NCI-H510A (cell line): ENCODE measurements around the gene ZNF71.

ENCODE experiments used
- DNase-seq: peaks from one replicate; lab custom pipeline; 2025; lab: John Stamatoyannopoulos, UW

ZNF71 gene

GRCh38 chr19:56594783-56595547, at the start of gene ZNF71:
Gene ZNF71 (plus strand): TSS chr19:56595302. CDS start chr19:56601559, 6,257 bp downstream.
- DNase-seq = peak; percentile 78

GRCh38 chr19:56547535-56547934, 47.6 kb upstream of the ZNF71 start:
- no peak for DNase-seq

GRCh38 chr19:56554272-56554869, 40.7 kb upstream of the ZNF71 start:
- no peak for DNase-seq

DNA sequence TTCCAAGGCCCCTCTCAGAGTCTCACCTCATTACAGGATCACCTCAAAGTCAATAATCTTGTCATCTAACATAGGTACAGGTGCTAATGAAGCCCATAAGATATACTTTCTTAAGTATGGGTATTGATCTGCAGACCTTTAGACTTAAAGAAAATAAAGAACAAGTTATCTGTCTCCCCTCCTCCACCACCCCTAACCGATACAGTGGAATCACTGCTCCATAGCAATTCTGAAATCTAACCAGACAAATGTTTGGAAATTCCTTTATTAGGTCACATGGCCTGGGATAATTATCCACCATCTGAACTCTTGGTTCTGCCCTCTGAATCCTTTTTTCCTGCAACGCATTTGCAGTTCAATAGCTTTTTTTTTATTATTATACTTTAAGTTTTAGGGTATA, 32.3 kb upstream of the ZNF71 start:
- DNase-seq = no peak

DNA sequence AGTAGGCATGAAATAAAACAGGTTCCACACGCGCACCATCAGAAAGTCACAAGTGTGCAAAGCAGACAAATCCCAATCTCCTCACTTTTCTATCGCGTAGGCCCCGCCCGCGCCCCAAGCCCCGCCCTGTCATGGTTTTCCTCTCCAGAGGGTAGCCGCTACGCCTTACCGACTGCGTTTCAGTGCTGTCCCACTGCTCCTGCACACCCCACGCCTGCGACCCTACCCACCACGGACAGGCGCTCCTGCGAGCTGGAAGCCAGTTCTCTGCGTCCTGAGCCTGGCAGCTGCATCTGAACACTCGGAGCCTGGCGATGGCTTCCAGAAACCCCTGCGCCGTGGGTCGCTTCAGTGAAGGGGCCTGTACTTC, 28.2 kb upstream of the ZNF71 start:
- peak; percentile 8 for DNase-seq

GRCh38 chr19:56567274-56568120, 27.6 kb upstream of the ZNF71 start, which contains the start of gene ZNF470:
Gene ZNF470 (plus strand): TSS chr19:56567468. CDS start chr19:56570312, 2,844 bp downstream.
- DNase-seq = peak; percentile 84

DNA sequence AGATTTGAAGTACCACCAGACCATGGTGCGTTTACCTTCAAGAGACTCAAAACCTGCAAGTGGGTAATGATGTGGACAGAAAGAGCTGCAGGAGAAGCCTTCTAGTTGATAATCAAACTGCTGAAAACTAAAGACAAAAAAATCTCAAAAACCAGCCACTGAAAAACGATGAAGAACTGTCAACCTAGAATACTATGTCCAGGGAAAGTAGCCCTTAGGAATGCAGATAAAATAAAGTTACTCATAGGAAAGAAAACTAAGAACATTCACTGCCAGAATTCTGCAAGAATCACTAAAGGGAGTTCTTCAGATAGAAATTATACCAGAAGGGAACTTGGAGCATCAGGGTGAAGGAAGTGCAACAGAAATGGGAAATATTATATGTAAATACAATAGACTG, 22.5 kb upstream of the ZNF71 start:
- DNase-seq = no peak

DNA sequence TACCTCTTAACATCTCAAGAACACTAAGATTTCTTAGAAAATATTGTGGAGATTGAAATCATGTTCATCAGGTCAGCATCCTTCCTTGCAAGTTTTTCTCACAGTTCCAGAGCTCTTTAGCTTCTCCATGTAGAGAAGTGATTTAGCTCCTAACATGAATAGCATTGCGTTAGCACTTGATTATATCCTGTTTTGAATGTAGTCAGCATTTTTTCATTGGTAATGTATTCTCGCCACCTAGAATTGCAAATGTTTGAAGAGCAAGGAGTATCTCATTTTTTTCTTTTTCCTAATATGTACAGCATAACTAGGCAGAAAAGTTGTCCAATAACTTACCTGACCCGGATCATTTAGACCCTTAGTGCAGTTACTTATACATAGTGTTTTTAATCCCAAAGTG, 21.2 kb upstream of the ZNF71 start:
- no peak for DNase-seq

DNA sequence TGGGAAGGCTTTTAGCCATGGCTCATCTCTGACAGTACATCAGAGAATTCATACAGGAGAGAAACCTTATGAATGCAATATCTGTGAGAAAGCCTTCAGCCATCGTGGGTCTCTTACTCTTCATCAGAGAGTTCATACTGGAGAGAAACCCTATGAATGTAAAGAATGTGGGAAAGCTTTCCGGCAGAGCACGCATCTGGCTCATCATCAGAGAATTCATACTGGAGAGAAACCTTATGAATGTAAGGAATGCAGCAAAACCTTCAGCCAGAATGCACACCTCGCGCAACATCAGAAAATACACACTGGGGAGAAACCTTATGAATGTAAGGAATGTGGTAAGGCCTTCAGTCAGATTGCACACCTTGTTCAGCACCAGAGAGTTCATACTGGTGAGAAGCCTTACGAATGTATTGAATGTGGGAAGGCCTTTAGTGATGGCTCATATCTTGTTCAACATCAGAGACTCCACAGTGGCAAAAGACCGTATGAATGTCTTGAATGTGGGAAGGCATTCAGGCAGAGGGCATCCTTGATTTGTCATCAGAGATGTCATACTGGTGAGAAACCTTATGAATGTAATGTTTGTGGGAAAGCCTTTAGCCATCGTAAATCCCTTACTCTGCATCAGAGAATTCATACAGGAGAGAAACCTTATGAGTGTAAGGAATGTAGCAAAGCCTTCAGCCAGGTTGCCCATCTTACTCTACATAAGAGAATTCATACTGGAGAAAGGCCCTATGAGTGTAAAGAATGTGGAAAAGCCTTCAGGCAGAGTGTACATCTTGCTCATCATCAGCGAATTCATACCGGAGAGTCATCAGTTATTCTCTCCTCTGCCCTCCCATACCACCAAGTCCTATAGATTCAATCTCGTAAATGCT, 17.1 kb upstream of the ZNF71 start:
- no peak for DNase-seq

- DNase-seq = no peak
These were observed 688 bp upstream of the ZNF71 start for GRCh38 chr19:56594446-56594782.

- no peak for DNase-seq
These were observed 422 bp downstream of the ZNF71 start for GRCh38 chr19:56595548-56595899.

DNA sequence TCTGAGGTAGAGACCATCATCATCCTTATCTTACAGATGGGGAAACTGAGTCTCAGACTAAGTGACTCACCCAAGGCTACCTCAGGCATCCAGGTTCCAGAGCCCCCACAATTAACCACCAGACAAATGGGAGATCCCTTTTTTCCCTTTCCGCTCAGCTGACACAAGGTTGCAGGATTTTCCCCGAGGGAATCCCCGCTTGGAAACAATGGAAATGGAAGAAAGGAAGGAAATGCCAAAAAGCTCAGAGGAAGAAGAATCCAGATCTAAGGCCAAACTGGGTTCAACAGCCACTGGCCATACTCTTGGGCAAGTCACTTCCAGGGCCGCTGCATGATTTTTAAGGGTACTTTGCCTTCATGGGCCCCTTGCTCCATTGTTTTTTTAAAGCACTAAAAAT, 1.6 kb downstream of the ZNF71 start:
- no peak for DNase-seq

DNA sequence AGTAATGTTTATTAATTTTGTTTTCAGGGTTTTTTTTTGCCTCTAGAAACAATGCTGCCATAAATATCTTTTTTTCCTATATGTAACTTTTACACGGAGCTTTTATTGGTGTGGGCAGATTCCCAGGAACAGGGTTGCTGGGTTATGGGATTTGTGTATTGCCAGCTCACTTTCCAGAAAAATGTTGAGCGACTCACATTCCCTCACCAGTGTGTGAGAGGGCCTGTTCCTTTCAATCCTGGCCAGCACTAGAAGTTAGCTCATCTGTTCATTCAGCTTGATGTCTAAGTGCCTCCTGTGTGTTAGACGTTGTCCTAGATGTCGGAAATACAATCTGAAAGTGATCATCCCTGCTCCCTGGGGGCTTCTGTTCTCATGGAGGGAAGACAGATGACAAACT, 2.6 kb downstream of the ZNF71 start:
- no peak for DNase-seq

GRCh38 chr19:56601375-56601774, 6.3 kb downstream of the ZNF71 start:
- no peak for DNase-seq

GRCh38 chr19:56603829-56604228, 8.7 kb downstream of the ZNF71 start:
- DNase-seq = no peak

DNA sequence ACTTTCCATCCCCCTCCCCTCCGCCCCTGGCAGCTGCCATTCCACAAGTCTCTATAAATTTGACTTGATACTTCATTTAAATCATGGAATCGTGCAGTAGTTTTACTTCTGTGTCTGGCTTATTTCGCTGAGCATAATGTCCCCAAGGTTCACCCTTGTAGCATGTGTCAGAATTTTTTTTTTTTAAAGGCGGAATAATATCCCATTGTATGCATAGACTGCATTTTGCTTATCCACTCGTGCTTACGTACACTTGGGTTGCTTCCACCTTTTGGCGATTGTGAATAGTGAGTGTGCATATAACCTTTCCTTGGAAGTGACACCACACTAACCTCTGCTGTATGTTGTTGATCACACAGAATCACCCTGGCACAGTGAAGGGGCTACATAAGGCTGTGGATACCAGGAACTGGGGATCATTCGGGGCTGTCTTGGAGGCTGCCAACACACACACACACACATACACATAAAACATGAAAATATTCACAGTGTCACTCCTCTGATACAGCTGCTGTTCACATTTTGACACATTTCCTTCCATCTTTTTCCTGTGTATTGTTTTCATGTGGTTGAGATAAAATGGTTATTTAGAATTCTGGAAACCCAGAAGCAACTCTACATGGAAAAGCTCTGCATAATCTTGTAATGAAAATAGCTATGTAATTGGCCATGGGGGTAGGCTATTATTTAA, 13.3 kb downstream of the ZNF71 start:
- no peak for DNase-seq

DNA sequence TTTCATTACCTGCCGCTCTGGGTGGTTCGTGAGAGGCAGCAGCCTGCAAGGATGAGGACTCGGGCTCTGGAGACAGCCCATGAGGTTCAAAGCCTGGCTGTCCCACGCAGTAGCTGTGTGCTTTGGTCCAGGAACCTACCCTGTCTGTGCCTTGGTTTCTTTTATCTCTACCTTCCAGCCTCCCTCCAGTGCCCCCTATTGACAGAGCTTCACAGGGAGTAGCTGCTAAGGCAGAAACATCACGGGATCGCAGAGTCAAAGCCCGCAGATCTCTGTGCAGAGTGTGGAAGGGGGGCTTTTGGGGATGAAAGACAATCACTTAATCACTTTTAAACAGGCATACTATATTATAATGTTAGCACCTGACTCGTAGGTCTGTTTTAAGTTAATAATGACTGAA, 16.2 kb downstream of the ZNF71 start:
- DNase-seq = no peak

- DNase-seq = no peak
These were observed 17.6 kb downstream of the ZNF71 start for GRCh38 chr19:56612737-56613136.

GRCh38 chr19:56613639-56614038, 18.5 kb downstream of the ZNF71 start:
- DNase-seq = no peak

GRCh38 chr19:56617531-56617930, 22.4 kb downstream of the ZNF71 start:
- no peak for DNase-seq

GRCh38 chr19:56619121-56619520, 24.0 kb downstream of the ZNF71 start:
- DNase-seq = no peak
